ENCODE results near the gene TMEM179.

Gene TMEM179

DNA sequence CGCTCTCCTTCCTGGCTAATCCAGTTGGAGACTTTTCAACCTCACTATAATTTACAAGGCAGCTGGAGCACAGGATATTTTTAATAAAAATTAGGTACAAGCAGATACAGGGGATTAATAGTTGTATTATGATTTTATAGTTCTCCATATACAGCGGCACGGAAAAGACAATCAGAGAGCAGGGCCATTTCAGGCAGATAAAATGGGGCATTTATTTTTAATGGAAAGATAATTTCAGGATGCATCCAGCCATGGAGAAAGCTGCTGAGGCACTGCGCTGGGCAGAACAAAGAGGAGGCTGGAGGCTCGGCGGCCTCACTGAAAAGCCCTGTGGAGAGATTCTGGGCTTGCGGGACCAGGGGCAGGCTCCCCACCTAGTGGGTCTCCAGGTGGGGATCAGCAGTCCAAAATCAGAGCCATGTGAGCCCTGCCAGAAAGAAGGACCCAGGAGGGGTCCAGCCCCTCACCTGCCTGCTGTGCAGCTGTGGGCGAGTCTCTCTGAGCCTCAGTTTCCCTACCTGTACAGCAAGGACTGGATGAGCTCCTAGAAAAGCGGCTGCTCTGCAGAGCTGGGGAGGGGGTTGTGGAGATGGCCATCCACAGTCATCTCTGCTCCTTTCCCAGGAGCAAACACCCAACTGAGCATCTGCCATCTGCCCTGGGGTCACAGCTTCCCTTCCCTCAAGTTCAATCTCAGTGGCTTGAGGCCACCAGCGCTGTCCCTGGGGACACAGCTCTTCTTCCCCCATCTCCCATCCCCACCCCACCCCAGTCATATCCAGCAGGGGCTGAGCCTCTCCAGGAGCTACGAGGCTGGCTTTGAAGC lies 48.9 kb downstream of the TMEM179 start:
- no peaks in the 10 kb centered on the region for H3K36me3 ChIP-seq (ENCODE audit: insufficient read depth, low read length)
- H2AFZ ChIP-seq (ENCODE audit: low read depth, low read length) = no peak overlapping the region
- H3K4me3 ChIP-seq (ENCODE audit: low read length) = no peak overlapping the region
- peaks cover 67% of the 10 kb centered on the region for H3K27me3 ChIP-seq (ENCODE audit: insufficient read depth, low read length)
- no peaks in the 10 kb centered on the region for H3K4me1 ChIP-seq (ENCODE audit: insufficient read depth, low read length)
- no peaks in the 10 kb centered on the region for H3K9me3 ChIP-seq (ENCODE audit: low read length)

- Histone ChIP-seq H3K36me3 (ENCODE audit: insufficient read depth, low read length) (no peaks in the 10 kb centered on the region), H2AFZ (ENCODE audit: low read depth, low read length) (no peak overlapping the region), H3K4me1 (ENCODE audit: insufficient read depth, low read length) (no peaks in the 10 kb centered on the region), H3K9me3 (ENCODE audit: low read length) (no peaks in the 10 kb centered on the region), H3K4me3 (ENCODE audit: low read length) (no peak overlapping the region), H3K27me3 (ENCODE audit: insufficient read depth, low read length) (peaks cover 70% of the 10 kb centered on the region)
These were observed 49.8 kb downstream of the TMEM179 start for GRCh38 chr14:104554608-104555429.

DNA sequence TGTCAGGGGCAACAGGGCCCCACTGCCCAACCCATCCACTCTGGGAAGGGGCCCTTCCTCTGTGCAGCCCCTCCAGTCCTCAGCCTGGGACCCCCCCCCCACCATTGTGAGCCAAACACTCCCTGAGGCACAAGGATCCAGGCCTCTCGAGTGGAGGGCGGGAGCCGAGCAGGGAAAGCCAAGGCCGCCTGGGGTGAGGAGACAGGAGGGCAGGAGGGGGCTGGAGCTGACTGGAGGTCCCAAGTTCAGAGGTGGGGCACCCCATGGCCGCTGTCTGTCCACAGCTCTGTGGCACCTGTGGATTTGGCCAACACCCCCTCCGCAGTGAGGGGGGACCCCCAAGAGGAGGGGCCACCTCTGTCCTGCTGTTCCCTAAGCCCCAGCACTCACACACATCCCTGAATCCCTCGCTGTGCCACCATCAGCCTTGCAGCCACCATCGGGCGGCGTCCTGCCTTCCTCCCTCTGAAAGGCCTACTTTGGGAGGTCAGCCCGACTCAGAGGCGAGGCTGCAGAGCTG lies 50.4 kb downstream of the TMEM179 start:
- H3K4me3 ChIP-seq (ENCODE audit: low read length) = no peak overlapping the region
- H2AFZ ChIP-seq (ENCODE audit: low read depth, low read length) = no peak overlapping the region
- no peaks in the 10 kb centered on the region for H3K4me1 ChIP-seq (ENCODE audit: insufficient read depth, low read length)
- no peaks in the 10 kb centered on the region for H3K9me3 ChIP-seq (ENCODE audit: low read length)
- no peaks in the 10 kb centered on the region for H3K36me3 ChIP-seq (ENCODE audit: insufficient read depth, low read length)
- H3K27me3 ChIP-seq (ENCODE audit: insufficient read depth, low read length) = peaks cover 67% of the 10 kb centered on the region

GRCh38 chr14:104553166-104554087 lies 51.1 kb downstream of the TMEM179 start:
- no peaks in the 10 kb centered on the region for H3K36me3 ChIP-seq (ENCODE audit: insufficient read depth, low read length)
- H2AFZ ChIP-seq (ENCODE audit: low read depth, low read length) = no peak overlapping the region
- H3K27me3 ChIP-seq (ENCODE audit: insufficient read depth, low read length) = peaks cover 61% of the 10 kb centered on the region
- no peaks in the 10 kb centered on the region for H3K9me3 ChIP-seq (ENCODE audit: low read length)
- no peaks in the 10 kb centered on the region for H3K4me1 ChIP-seq (ENCODE audit: insufficient read depth, low read length)
- no peak overlapping the region for H3K4me3 ChIP-seq (ENCODE audit: low read length)

DNA sequence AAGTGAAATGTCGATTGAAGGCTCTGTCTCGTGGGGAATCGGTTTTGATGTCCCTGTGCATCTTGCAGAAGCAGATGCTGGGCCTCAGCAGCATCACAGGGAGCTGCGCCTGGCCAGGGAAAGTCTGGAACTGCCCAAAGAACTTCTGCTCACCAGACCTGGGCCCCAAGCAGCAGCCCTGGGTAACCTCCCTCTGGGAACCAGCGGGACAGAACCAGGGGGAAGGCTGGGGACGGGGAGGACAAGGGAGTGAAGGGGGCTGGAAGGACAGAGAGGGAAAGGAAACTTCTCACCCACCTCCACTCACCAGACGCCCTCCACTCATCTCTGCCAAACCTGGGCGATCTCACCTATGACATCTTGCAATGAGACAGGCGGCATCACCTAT lies 51.8 kb downstream of the TMEM179 start:
- H3K4me1 ChIP-seq (ENCODE audit: insufficient read depth, low read length) = no peaks in the 10 kb centered on the region
- no peaks in the 10 kb centered on the region for H3K9me3 ChIP-seq (ENCODE audit: low read length)
- no peak overlapping the region for H2AFZ ChIP-seq (ENCODE audit: low read depth, low read length)
- peaks cover 55% of the 10 kb centered on the region for H3K27me3 ChIP-seq (ENCODE audit: insufficient read depth, low read length)
- no peak overlapping the region for H3K4me3 ChIP-seq (ENCODE audit: low read length)
- H3K36me3 ChIP-seq (ENCODE audit: insufficient read depth, low read length) = no peaks in the 10 kb centered on the region

GRCh38 chr14:104551851-104552737 lies 52.5 kb downstream of the TMEM179 start:
- Histone ChIP-seq H2AFZ (ENCODE audit: low read depth, low read length) (no peak overlapping the region), H3K4me3 (ENCODE audit: low read length) (no peak overlapping the region), H3K4me1 (ENCODE audit: insufficient read depth, low read length) (no peaks in the 10 kb centered on the region), H3K36me3 (ENCODE audit: insufficient read depth, low read length) (no peaks in the 10 kb centered on the region), H3K27me3 (ENCODE audit: insufficient read depth, low read length) (peaks cover 50% of the 10 kb centered on the region), H3K9me3 (ENCODE audit: low read length) (no peaks in the 10 kb centered on the region)

GRCh38 chr14:104550861-104551728 lies 53.5 kb downstream of the TMEM179 start:
- H3K4me1 ChIP-seq (ENCODE audit: insufficient read depth, low read length) = no peaks in the 10 kb centered on the region
- peaks cover 47% of the 10 kb centered on the region for H3K27me3 ChIP-seq (ENCODE audit: insufficient read depth, low read length)
- H2AFZ ChIP-seq (ENCODE audit: low read depth, low read length) = no peak overlapping the region
- H3K36me3 ChIP-seq (ENCODE audit: insufficient read depth, low read length) = no peaks in the 10 kb centered on the region
- H3K9me3 ChIP-seq (ENCODE audit: low read length) = no peaks in the 10 kb centered on the region
- H3K4me3 ChIP-seq (ENCODE audit: low read length) = no peak overlapping the region

DNA sequence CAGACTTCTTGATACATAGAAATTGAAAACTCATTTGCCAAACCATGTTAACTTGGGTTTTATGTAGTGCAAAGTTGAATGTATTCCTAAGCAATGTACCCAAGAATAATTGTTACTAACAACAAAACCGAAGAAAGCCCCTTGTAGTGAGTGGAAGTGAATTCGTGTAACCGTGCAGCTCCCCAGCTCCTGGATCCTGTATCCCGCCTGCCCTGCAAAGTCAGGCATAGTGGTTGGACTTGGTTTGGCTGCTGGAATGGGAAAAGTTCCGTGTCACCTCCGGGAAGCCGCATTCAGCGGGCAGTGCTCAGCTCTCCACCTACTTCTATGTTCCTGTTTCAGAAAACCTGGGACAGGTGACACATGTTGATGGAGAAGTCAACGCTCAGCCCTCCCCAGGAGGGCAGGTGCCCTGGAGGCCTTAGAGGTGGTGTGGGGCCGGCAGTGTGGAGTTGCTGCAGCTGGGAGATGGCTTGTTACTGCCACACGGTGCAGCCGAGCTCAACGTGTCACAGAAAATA lies 54.2 kb downstream of the TMEM179 start:
- no peak overlapping the region for H3K4me3 ChIP-seq (ENCODE audit: low read length)
- H3K27me3 ChIP-seq (ENCODE audit: insufficient read depth, low read length) = peaks cover 52% of the 10 kb centered on the region
- no peaks in the 10 kb centered on the region for H3K36me3 ChIP-seq (ENCODE audit: insufficient read depth, low read length)
- H3K9me3 ChIP-seq (ENCODE audit: low read length) = no peaks in the 10 kb centered on the region
- peaks cover 5% of the 10 kb centered on the region for H3K4me1 ChIP-seq (ENCODE audit: insufficient read depth, low read length)
- H2AFZ ChIP-seq (ENCODE audit: low read depth, low read length) = no peak overlapping the region

- H3K27me3 ChIP-seq (ENCODE audit: insufficient read depth, low read length) = peaks cover 50% of the 10 kb centered on the region
- H2AFZ ChIP-seq (ENCODE audit: low read depth, low read length) = no peak overlapping the region
- H3K4me3 ChIP-seq (ENCODE audit: low read length) = no peak overlapping the region
- no peaks in the 10 kb centered on the region for H3K36me3 ChIP-seq (ENCODE audit: insufficient read depth, low read length)
- H3K4me1 ChIP-seq (ENCODE audit: insufficient read depth, low read length) = peaks cover 5% of the 10 kb centered on the region
- H3K9me3 ChIP-seq (ENCODE audit: low read length) = no peaks in the 10 kb centered on the region
These were observed 54.8 kb downstream of the TMEM179 start for GRCh38 chr14:104549536-104550339.

DNA sequence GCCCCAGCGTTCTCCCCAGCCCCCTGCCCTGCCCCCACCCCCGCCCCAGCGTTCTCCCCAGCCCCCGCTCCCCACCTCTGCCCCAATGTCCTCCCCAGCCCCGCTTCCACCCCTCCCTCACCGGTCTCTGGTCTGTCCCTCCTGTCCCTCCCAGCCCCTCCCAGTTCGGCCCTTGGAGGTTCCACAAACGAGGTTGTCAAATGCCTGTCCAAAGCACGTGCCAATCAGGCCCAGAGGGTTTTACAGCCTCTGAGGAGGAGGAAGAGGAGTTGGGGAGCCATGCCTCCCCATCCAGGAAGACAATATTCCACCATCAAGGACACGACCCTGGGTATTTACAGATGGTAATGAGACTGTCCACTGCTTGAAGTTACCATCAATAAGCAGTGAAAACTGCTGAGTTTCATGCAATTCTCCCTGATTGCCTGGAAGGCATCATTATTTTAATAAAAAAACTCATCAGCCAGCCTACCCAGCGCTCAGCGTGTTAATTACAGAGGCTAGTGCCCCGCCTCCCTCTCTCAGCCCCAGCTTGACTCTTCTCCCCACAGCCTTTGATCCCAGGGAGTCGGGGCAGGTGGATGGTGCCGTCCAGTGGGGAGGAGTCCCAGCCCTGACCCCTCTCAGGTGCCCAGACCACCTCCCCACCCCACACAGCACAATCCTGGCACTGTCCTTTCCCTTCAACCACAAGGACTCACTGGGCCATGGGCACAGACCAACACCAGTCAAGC lies 55.6 kb downstream of the TMEM179 start:
- no peak overlapping the region for H2AFZ ChIP-seq (ENCODE audit: low read depth, low read length)
- H3K9me3 ChIP-seq (ENCODE audit: low read length) = no peaks in the 10 kb centered on the region
- peaks cover 5% of the 10 kb centered on the region for H3K4me1 ChIP-seq (ENCODE audit: insufficient read depth, low read length)
- H3K36me3 ChIP-seq (ENCODE audit: insufficient read depth, low read length) = no peaks in the 10 kb centered on the region
- peaks cover 49% of the 10 kb centered on the region for H3K27me3 ChIP-seq (ENCODE audit: insufficient read depth, low read length)
- H3K4me3 ChIP-seq (ENCODE audit: low read length) = no peak overlapping the region
